ENCODE data around the gene DLG2. TPM values are rescaled to one million over a fixed set of nuclear protein-coding genes. Genes with fewer than 3 reads are reported as not detected.
A peak's percentile ranks its signal among the peaks of the same experiment; 100 is the strongest.

Gene DLG2
- polyA plus RNA-seq, 3 donors: 0.24 to 0.39 TPM; not detected in 1

GRCh38 chr11:83827940-83828554, 1799.1 kb downstream of the DLG2 start:
- no peaks in the 10 kb centered on the region for H3K27me3 ChIP-seq (ENCODE audit: control insufficient read depth in 2 of 2, insufficient read depth in 2 of 2, low read length in 2 of 2)
- H4K20me1 ChIP-seq (ENCODE audit: insufficient read depth, low read length): no peaks in the 10 kb centered on the region
- peak in 1 of 3 donors; percentile 3 for DNase-seq
- H3K4me3 ChIP-seq (replicated peaks in 1 of 3; ENCODE audit: low read depth in 2 of 3, low read length in 3 of 3): no peak overlapping the region
- no peak overlapping the region for H3K4me2 ChIP-seq (replicated peaks; ENCODE audit: extremely low read depth, low read length, poor library complexity, severe bottlenecking)
- peaks cover 0 to 6% (median 0%) of the 10 kb centered on the region in 3 donors for H3K27me3 Mint-ChIP-seq (ENCODE audit: low read depth in 3 of 3)
- no peak overlapping the region for H3K9ac ChIP-seq (ENCODE audit: insufficient read depth, low read length, poor library complexity, severe bottlenecking)
- H2AFZ ChIP-seq (ENCODE audit: insufficient read depth, low read depth, low read length, poor library complexity, severe bottlenecking): no peak overlapping the region
- H3K4me3 Mint-ChIP-seq: no peak overlapping the region
- H3K4me1 ChIP-seq (ENCODE audit: control insufficient read depth in 1 of 2, insufficient read depth in 2 of 2, low read length in 2 of 2): no peaks in the 10 kb centered on the region
- WGBS (ENCODE audit: insufficient coverage): no CpG with 5 or more reads among the region's 5 CpGs
- no peaks in the 10 kb centered on the region for H3K36me3 ChIP-seq (replicated peaks in 1 of 2; ENCODE audit: control insufficient read depth in 1 of 2, insufficient read depth in 2 of 2, low read length in 2 of 2)
- no peaks in the 10 kb centered on the region for H3K79me2 ChIP-seq (ENCODE audit: insufficient read depth, low read length)
- no peak overlapping the region for H3K27ac Mint-ChIP-seq
- no peaks in the 10 kb centered on the region for H3K4me1 Mint-ChIP-seq
- no peaks in the 10 kb centered on the region for H3K9me3 ChIP-seq (replicated peaks in 1 of 2; ENCODE audit: control insufficient read depth in 1 of 2, insufficient read depth in 1 of 2, low read length in 2 of 2)
- peak; percentile 62 for TF ChIP-seq CTCF (IDR thresholded peaks at IDR 0.05)
- intact Hi-C loops (cut with micrococcal nuclease): loop anchor here in 1 of 2 donors (10.0 kb wide), 1 partner anchor 583 kb away; no protein-coding TSS in a partner anchor
- no peak overlapping the region for H3K27ac ChIP-seq (ENCODE audit: low read depth in 1 of 2, low read length in 2 of 2)
- H3K9me3 Mint-ChIP-seq: no peaks in the 10 kb centered on the region
- no peaks in the 10 kb centered on the region for H3K36me3 Mint-ChIP-seq

DNA sequence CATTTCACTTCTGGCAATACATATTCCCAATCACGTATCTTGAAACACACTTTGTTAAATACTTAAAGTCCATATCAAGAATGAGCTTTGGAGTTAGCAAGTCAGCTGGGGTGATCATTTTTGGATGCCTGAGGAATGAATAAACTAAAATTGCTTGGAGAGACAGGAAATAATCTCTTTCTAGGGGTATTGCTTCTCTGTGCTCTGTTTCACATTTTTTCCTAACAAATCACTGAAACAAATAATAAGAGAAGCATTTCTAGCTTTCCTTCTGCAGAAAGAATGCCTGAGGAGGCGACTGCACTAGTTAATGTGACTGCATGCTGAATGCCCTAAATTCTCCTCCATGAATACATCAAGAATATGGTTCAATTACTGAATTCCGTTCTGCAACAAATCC, 1799.6 kb downstream of the DLG2 start:
- Histone ChIP-seq H3K9ac (ENCODE audit: insufficient read depth, low read length, poor library complexity, severe bottlenecking) (no peak overlapping the region), H3K9me3 (replicated peaks in 1 of 2; ENCODE audit: control insufficient read depth in 1 of 2, insufficient read depth in 1 of 2, low read length in 2 of 2) (no peaks in the 10 kb centered on the region), H3K4me2 (replicated peaks; ENCODE audit: extremely low read depth, low read length, poor library complexity, severe bottlenecking) (no peak overlapping the region), H2AFZ (ENCODE audit: insufficient read depth, low read depth, low read length, poor library complexity, severe bottlenecking) (no peak overlapping the region), H3K36me3 (replicated peaks in 1 of 2; ENCODE audit: control insufficient read depth in 1 of 2, insufficient read depth in 2 of 2, low read length in 2 of 2) (no peaks in the 10 kb centered on the region), H3K79me2 (ENCODE audit: insufficient read depth, low read length) (no peaks in the 10 kb centered on the region), H3K27me3 (ENCODE audit: control insufficient read depth in 2 of 2, insufficient read depth in 2 of 2, low read length in 2 of 2) (no peaks in the 10 kb centered on the region), H3K27ac (ENCODE audit: low read depth in 1 of 2, low read length in 2 of 2) (no peak overlapping the region), H4K20me1 (ENCODE audit: insufficient read depth, low read length) (no peaks in the 10 kb centered on the region), H3K4me1 (ENCODE audit: control insufficient read depth in 1 of 2, insufficient read depth in 2 of 2, low read length in 2 of 2) (no peaks in the 10 kb centered on the region), H3K4me3 (replicated peaks in 1 of 3; ENCODE audit: low read depth in 2 of 3, low read length in 3 of 3) (no peak overlapping the region)
- no CpG with 5 or more reads among the region's 3 CpGs for WGBS (ENCODE audit: insufficient coverage)
- intact Hi-C loops (cut with micrococcal nuclease): loop anchor here in 1 of 2 donors (10.0 kb wide), 1 partner anchor 583 kb away; no protein-coding TSS in a partner anchor
- Mint-ChIP-seq H3K9me3 (no peaks in the 10 kb centered on the region), H3K27ac (no peak overlapping the region), H3K27me3 (ENCODE audit: low read depth in 3 of 3) (peaks cover 0 to 4% (median 0%) of the 10 kb centered on the region in 3 donors), H3K4me3 (no peak overlapping the region), H3K36me3 (no peaks in the 10 kb centered on the region), H3K4me1 (no peaks in the 10 kb centered on the region)
- no peak for TF ChIP-seq CTCF (IDR thresholded peaks at IDR 0.05)
- DNase-seq: no peak

Data from CD14-positive monocyte (primary cell).